HEK293 (cell line): ENCODE data around the gene IGF2R.

Experiments used
- CTCF ChIA-PET: fragments of 350-600 bp; formaldehyde crosslinking; extraction: SDS; loops from one replicate; lab custom pipeline; 2021; ENCODE audit warnings: antibody characterized with exemption; lab: Yijun Ruan, JAX
- POLR2A ChIA-PET: fragments of 300-600 bp; formaldehyde crosslinking; extraction: SDS; loops from one replicate; lab custom pipeline; 2020; ENCODE audit warnings: antibody characterized with exemption, inconsistent platforms; lab: Yijun Ruan, JAX
- H3K27ac ChIP-seq: fragments of 200-500 bp; sonication (Bioruptor generic); 2 replicates; pipeline ENCODE4 v1.5.1; 2014; ENCODE audit warnings: low read depth, low read length, control low read depth, inconsistent platforms; ENCODE audit errors: extremely low read depth
- H3K36me3 ChIP-seq, 2 experiments: fragments of 200-500 bp in 1 of 2; sonication (Bioruptor generic) in 1 of 2; 1 replicate in 1 of 2; 2 replicates in 1 of 2; pipeline ENCODE4 v1.5.1; 2014 to 2017; ENCODE audit warnings: inconsistent platforms in 2 of 2, low read length in 2 of 2; ENCODE audit not compliant: control insufficient read depth in 2 of 2, insufficient read depth in 1 of 2
- H3K4me1 ChIP-seq: fragments of 200-500 bp; sonication (Bioruptor generic); 2 replicates; pipeline ENCODE4 v1.5.1; 2014; ENCODE audit warnings: mild to moderate bottlenecking, low read length, inconsistent platforms; ENCODE audit not compliant: control insufficient read depth, insufficient read depth
- H3K4me3 ChIP-seq: 2 replicates; pipeline ENCODE4 v1.5.1; 2011; ENCODE audit warnings: low read depth, mild to moderate bottlenecking, control low read depth, low read length, moderate library complexity
- H3K9me3 ChIP-seq: fragments of 200-500 bp; sonication (Bioruptor generic); 2 replicates; pipeline ENCODE4 v1.5.1; 2014; ENCODE audit warnings: low read depth, low read length, inconsistent platforms; ENCODE audit not compliant: control insufficient read depth, insufficient read depth
- BCL11B ChIP-seq: fragments of 450-650 bp; formaldehyde crosslinking; IDR thresholded peaks from 2 replicates; pipeline ENCODE4 v1.5.1; 2016; ENCODE audit warnings: low read depth, missing biosample characterization, missing genetic modification characterization
- MZF1 ChIP-seq: fragments of 450-650 bp; formaldehyde crosslinking; IDR thresholded peaks from 2 replicates; pipeline ENCODE4 v1.5.1; 2017; ENCODE audit warnings: missing biosample characterization, missing genetic modification characterization, borderline replicate concordance
- ZBTB17 ChIP-seq: fragments of 450-650 bp; formaldehyde crosslinking; IDR thresholded peaks from 2 replicates; pipeline ENCODE4 v1.5.1; 2016; ENCODE audit warnings: missing biosample characterization, missing genetic modification characterization
- ZFP3 ChIP-seq: fragments of 450-650 bp; formaldehyde crosslinking; IDR thresholded peaks from 2 replicates; pipeline ENCODE4 v1.5.1; 2016; ENCODE audit warnings: low read depth, missing biosample characterization, missing genetic modification characterization
- ZNF10 ChIP-seq: fragments of 450-650 bp; formaldehyde crosslinking; IDR thresholded peaks from 2 replicates; pipeline ENCODE4 v1.5.1; 2017; ENCODE audit warnings: missing biosample characterization, missing genetic modification characterization
- ZNF16 ChIP-seq: fragments of 450-650 bp; formaldehyde crosslinking; IDR thresholded peaks from 2 replicates; pipeline ENCODE4 v1.5.1; 2016; ENCODE audit warnings: low read depth, missing biosample characterization, missing genetic modification characterization
- ZNF391 ChIP-seq: fragments of 450-650 bp; formaldehyde crosslinking; IDR thresholded peaks from 2 replicates; pipeline ENCODE4 v1.5.1; 2016; ENCODE audit warnings: low read depth, missing biosample characterization, missing genetic modification characterization, borderline replicate concordance
- ZNF426 ChIP-seq: fragments of 450-650 bp; formaldehyde crosslinking; IDR thresholded peaks from 2 replicates; pipeline ENCODE4 v1.5.1; 2017; ENCODE audit warnings: missing biosample characterization, missing genetic modification characterization, mild to moderate bottlenecking, inconsistent platforms, moderate library complexity
- ZNF449 ChIP-seq: fragments of 450-650 bp; formaldehyde crosslinking; IDR thresholded peaks from 2 replicates; pipeline ENCODE4 v1.5.1; 2017; ENCODE audit warnings: missing biosample characterization, mild to moderate bottlenecking, missing genetic modification characterization, moderate library complexity
- ZNF501 ChIP-seq: fragments of 450-650 bp; formaldehyde crosslinking; IDR thresholded peaks from 2 replicates; pipeline ENCODE4 v1.5.1; 2016; ENCODE audit warnings: missing biosample characterization, missing genetic modification characterization
- ZNF548 ChIP-seq: fragments of 450-650 bp; formaldehyde crosslinking; IDR thresholded peaks from 2 replicates; pipeline ENCODE4 v1.5.1; 2016; ENCODE audit warnings: missing biosample characterization, missing genetic modification characterization
- ZNF571 ChIP-seq: fragments of 450-650 bp; formaldehyde crosslinking; IDR thresholded peaks from 2 replicates; pipeline ENCODE4 v1.5.0; 2017; ENCODE audit warnings: missing biosample characterization, missing genetic modification characterization
- ZNF623 ChIP-seq: fragments of 450-650 bp; formaldehyde crosslinking; IDR thresholded peaks from 2 replicates; pipeline ENCODE4 v1.5.1; 2016; ENCODE audit warnings: missing biosample characterization, missing genetic modification characterization
- ZNF629 ChIP-seq: fragments of 450-650 bp; formaldehyde crosslinking; IDR thresholded peaks from 2 replicates; pipeline ENCODE4 v1.5.1; 2017; ENCODE audit warnings: missing biosample characterization, missing genetic modification characterization
- ZNF660 ChIP-seq: fragments of 450-650 bp; IDR thresholded peaks from 2 replicates; pipeline ENCODE4 v1.5.1; 2018; ENCODE audit warnings: missing biosample characterization, mild to moderate bottlenecking, missing genetic modification characterization
- ZSCAN16 ChIP-seq: fragments of 450-650 bp; formaldehyde crosslinking; IDR thresholded peaks from 2 replicates; pipeline ENCODE4 v1.5.1; 2016; ENCODE audit warnings: missing biosample characterization, missing genetic modification characterization
- TF ChIP-seq, protein P1 (sequence below): sonication (generic); formaldehyde crosslinking; IDR thresholded peaks from 2 replicates; pipeline ENCODE4 v1.8.1; 2022; ENCODE audit warnings: mild to moderate bottlenecking, moderate library complexity, missing genetic modification reagents
- TF ChIP-seq, protein P2 (sequence below): fragments of 450-650 bp; formaldehyde crosslinking; IDR thresholded peaks from 2 replicates; pipeline ENCODE4 v1.5.1; 2016; ENCODE audit warnings: missing biosample characterization, missing genetic modification characterization
- TF ChIP-seq, protein P3 (sequence below): fragments of 450-650 bp; formaldehyde crosslinking; IDR thresholded peaks from 2 replicates; pipeline ENCODE4 v1.5.1; 2016; ENCODE audit warnings: missing biosample characterization, missing genetic modification characterization, low read depth

The IGF2R gene

GRCh38 chr6:160129881-160130615 lies 161.2 kb downstream of the IGF2R start:
- Histone ChIP-seq H3K4me3 (no peak overlapping the region), H3K9me3 (no peaks in the 10 kb centered on the region), H3K36me3 (no peaks in the 10 kb centered on the region), H3K4me1 (no peaks in the 10 kb centered on the region), H3K27ac (no peak overlapping the region)
- ChIA-PET POLR2A (no interaction called here), CTCF (interaction anchor here (0.6 to 0.8 kb wide), 2 partner anchors 9 to 26 kb away, joined by 3 to 4 read pairs; no protein-coding TSS in a partner anchor)
- no peak for TF ChIP-seq ZNF391 (tag by site-specific recombination)
- TF ChIP-seq ZFP3 (tag by site-specific recombination): no peak
- TF ChIP-seq, protein P1, sequence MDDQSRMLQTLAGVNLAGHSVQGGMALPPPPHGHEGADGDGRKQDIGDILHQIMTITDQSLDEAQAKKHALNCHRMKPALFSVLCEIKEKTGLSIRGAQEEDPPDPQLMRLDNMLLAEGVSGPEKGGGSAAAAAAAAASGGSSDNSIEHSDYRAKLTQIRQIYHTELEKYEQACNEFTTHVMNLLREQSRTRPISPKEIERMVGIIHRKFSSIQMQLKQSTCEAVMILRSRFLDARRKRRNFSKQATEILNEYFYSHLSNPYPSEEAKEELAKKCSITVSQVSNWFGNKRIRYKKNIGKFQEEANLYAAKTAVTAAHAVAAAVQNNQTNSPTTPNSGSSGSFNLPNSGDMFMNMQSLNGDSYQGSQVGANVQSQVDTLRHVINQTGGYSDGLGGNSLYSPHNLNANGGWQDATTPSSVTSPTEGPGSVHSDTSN (CRISPR knock-in tag): no peak
- no peak for TF ChIP-seq ZNF426 (tag by site-specific recombination)
- no peak for TF ChIP-seq ZBTB17 (tag by site-specific recombination)
- no peak for TF ChIP-seq ZNF548
- no peak for TF ChIP-seq ZNF623 (tag by site-specific recombination)
- TF ChIP-seq ZNF501 (tag by site-specific recombination): no peak
- TF ChIP-seq MZF1: no peak
- no peak for TF ChIP-seq ZNF571
- no peak for TF ChIP-seq BCL11B (tag by site-specific recombination)
- TF ChIP-seq ZNF16 (tag by site-specific recombination): no peak
- no peak for TF ChIP-seq ZNF449 (tag by site-specific recombination)
- TF ChIP-seq ZSCAN16 (tag by site-specific recombination): no peak
- no peak for TF ChIP-seq ZNF10
- no peak for TF ChIP-seq ZNF629 (tag by site-specific recombination)
- TF ChIP-seq, protein P2, sequence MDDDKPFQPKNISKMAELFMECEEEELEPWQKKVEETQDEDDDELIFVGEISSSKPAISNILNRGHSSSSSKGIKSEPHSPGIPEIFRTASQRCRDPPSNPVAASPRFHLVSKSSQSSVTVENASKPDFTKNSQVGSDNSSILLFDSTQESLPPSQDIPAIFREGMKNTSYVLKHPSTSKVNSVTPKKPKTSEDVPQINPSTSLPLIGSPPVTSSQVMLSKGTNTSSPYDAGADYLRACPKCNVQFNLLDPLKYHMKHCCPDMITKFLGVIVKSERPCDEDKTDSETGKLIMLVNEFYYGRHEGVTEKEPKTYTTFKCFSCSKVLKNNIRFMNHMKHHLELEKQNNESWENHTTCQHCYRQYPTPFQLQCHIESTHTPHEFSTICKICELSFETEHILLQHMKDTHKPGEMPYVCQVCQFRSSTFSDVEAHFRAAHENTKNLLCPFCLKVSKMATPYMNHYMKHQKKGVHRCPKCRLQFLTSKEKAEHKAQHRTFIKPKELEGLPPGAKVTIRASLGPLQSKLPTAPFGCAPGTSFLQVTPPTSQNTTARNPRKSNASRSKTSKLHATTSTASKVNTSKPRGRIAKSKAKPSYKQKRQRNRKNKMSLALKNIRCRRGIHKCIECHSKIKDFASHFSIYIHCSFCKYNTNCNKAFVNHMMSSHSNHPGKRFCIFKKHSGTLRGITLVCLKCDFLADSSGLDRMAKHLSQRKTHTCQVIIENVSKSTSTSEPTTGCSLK (tag by site-specific recombination): no peak
- TF ChIP-seq, protein P3, sequence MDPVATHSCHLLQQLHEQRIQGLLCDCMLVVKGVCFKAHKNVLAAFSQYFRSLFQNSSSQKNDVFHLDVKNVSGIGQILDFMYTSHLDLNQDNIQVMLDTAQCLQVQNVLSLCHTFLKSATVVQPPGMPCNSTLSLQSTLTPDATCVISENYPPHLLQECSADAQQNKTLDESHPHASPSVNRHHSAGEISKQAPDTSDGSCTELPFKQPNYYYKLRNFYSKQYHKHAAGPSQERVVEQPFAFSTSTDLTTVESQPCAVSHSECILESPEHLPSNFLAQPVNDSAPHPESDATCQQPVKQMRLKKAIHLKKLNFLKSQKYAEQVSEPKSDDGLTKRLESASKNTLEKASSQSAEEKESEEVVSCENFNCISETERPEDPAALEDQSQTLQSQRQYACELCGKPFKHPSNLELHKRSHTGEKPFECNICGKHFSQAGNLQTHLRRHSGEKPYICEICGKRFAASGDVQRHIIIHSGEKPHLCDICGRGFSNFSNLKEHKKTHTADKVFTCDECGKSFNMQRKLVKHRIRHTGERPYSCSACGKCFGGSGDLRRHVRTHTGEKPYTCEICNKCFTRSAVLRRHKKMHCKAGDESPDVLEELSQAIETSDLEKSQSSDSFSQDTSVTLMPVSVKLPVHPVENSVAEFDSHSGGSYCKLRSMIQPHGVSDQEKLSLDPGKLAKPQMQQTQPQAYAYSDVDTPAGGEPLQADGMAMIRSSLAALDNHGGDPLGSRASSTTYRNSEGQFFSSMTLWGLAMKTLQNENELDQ (tag by site-specific recombination): no peak
- TF ChIP-seq ZNF660 (tag by site-specific recombination): no peak
